NCI-H128 (cell line): Measurements from ENCODE around the gene FGFBP2.
"Not testable (repeated sequence)": the region's sequence is repeated elsewhere in the genome, so short reads cannot be mapped to it uniquely, and the experiment has no call there.

Experiments used
- DNase-seq: peaks from one replicate; lab custom pipeline; 2025; ENCODE audit not compliant: unreplicated experiment; lab: John Stamatoyannopoulos, UW

FGFBP2 gene

GRCh38 chr4:15931451-15932210 is 31.3 kb downstream of the FGFBP2 start:
- DNase-seq = no peak

GRCh38 chr4:15930314-15930713 is 32.7 kb downstream of the FGFBP2 start:
- no peak for DNase-seq

GRCh38 chr4:15929540-15929939 is 33.4 kb downstream of the FGFBP2 start:
- no peak for DNase-seq

GRCh38 chr4:15928883-15929282 is 34.1 kb downstream of the FGFBP2 start:
- DNase-seq = no peak

GRCh38 chr4:15926486-15926885 is 36.5 kb downstream of the FGFBP2 start:
- DNase-seq = no peak

GRCh38 chr4:15925830-15926229 is 37.1 kb downstream of the FGFBP2 start:
- DNase-seq = no peak

GRCh38 chr4:15921592-15921932 is 41.4 kb downstream of the FGFBP2 start:
- DNase-seq = no peak

GRCh38 chr4:15920723-15921591 is 42.0 kb downstream of the FGFBP2 start:
- no peak for DNase-seq

- DNase-seq = no peak
These were observed 44.4 kb downstream of the FGFBP2 start for GRCh38 chr4:15918484-15919129.

GRCh38 chr4:15917297-15917696 is 45.7 kb downstream of the FGFBP2 start:
- no peak for DNase-seq

GRCh38 chr4:15916358-15916757 is 46.6 kb downstream of the FGFBP2 start:
- DNase-seq = not testable (repeated sequence)

GRCh38 chr4:15914736-15915135 is 48.2 kb downstream of the FGFBP2 start:
- DNase-seq = no peak

GRCh38 chr4:15914291-15914690 is 48.7 kb downstream of the FGFBP2 start:
- DNase-seq = no peak

- DNase-seq = no peak
These were observed 49.4 kb downstream of the FGFBP2 start for GRCh38 chr4:15913631-15913970.

- no peak for DNase-seq
These were observed 49.9 kb downstream of the FGFBP2 start for GRCh38 chr4:15912961-15913630.

- no peak for DNase-seq
These were observed 50.7 kb downstream of the FGFBP2 start for GRCh38 chr4:15912236-15912635.
